Erythroblast (primary cell): Measurements from ENCODE around the gene SEPTIN2.

ENCODE experiments used
- GATA1 ChIP-seq: IDR thresholded peaks from 2 replicates; pipeline ENCODE4 v1.6.1; 2011; ENCODE audit warnings: low read depth, mild to moderate bottlenecking, control low read depth, low read length, moderate library complexity
- POLR2A ChIP-seq: IDR thresholded peaks from 2 replicates; pipeline ENCODE4 v1.6.1; 2011; ENCODE audit warnings: mild to moderate bottlenecking, low read length

GRCh38 chr2:241359481-241360045 is 43.8 kb downstream of the SEPTIN2 start:
- TF ChIP-seq POLR2A: no peak
- no peak for TF ChIP-seq GATA1
